ENCODE measurements around the gene LTA4H. TPM values are rescaled to one million over a fixed set of nuclear protein-coding genes. Genes with fewer than 3 reads are reported as not detected.

The LTA4H gene
- total RNA-seq: 87.8 and 95.7 TPM in 2 replicates

DNA sequence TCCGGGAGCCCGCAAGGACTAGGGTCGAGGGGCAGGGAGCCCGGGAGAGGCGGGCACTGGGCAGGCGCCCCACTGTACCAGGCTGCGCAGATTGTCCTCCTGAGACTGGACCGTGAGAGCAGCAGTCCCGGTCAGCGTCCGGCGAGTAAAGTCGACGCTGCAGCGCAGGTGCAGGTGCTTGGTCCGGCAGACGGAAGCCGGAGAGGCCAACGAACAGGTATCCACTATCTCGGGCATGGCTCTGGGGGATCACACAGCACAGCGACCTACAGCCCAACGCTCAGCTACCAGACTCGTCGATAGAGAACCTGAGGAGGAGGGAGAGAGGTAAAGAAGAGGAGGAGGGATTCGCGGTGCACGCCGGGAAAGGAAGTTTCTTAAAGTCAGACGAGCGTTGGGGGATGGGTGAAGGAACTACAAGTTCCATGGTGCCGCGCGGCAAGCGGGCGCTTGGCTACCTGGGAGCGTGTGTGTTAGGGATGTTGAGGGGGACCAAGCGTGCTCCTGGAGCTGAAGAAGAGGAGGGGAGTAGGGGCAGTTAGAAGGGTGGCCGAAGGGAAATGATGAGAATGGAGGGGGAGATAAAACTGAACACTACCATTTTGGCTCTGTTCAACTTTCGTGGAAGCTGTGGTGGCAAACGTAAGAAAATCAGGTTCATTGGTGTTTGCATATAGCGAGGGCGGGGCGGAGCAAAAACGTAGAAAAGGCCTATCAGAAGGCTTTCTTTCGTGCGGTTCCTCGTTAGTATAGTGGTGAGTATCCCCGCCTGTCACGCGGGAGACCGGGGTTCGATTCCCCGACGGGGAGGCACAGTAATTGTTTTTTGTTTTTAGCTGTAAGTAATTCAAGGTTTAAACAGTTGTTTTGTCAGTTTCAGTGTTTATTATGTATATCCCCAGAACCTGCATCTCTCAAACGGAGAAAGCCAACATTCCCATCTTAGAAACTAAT lies at the start of gene LTA4H:
Gene LTA4H, minus strand, starts transcription at position 305 of the 954 bp plus-strand sequence. Its CDS starts 68 bp downstream, at position 237.

DNA sequence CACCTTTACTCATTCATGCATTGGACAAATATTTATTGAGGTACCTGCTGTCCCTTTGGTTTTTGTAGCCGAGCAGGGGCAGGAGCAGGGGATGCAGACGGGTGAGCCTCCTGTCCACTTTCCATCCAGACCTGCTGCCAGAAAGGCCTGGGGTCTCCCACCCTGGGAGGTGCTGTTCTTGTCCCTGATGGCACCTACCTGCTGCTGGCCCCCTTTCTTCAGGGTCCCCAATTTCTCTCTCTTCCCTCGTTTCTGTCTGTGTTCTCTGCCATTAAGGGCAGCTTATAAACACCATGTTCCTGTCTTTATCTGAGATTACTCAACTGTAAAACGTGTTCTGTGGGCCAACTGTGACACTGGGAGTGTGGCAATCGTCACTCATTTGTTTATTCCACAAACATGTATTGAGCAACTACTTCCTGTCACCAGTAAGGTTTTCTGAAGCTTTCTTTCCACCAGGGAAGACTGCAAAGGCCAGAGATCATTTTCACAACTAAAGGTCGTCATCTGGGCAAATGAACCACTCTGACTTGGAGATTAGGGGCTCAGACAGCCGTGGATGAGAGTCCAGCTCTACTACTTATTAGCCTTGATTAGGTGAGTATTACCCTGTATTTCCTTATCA lies 39.2 kb downstream of the LTA4H start, which contains the start of gene HAL:
Gene HAL, minus strand, starts transcription at position 311 of the 625 bp plus-strand sequence. CDS start 434 bp downstream, outside the sequence.

Other genes starting within 250 kb of the LTA4H start
- gene NTN4, start 244.8 kb downstream of the LTA4H start, total RNA-seq: 116 and 160 TPM in 2 replicates
- 9.1 and 12.4 TPM in 2 replicates for gene SNRPF, start 176.6 kb downstream of the LTA4H start, total RNA-seq
- 0.39 and 1.7 TPM in 2 replicates for gene CCDC38, start 93.0 kb downstream of the LTA4H start, total RNA-seq
- 1.1 and 1.3 TPM in 2 replicates for gene AMDHD1, start 92.3 kb downstream of the LTA4H start, total RNA-seq
- gene HAL, start 39.2 kb downstream of the LTA4H start, total RNA-seq: under 0.01 and 0.11 TPM in 2 replicates
- gene ELK3, start 158.8 kb upstream of the LTA4H start, total RNA-seq: 31.6 and 35.3 TPM in 2 replicates

Data from articular chondrocyte of knee joint (primary cell).